ENCODE data around the gene RAD51B.
"Not testable (repeated sequence)": the region's sequence is repeated elsewhere in the genome, so short reads cannot be mapped to it uniquely, and the experiment has no call there.

The RAD51B gene

GRCh38 chr14:68186500-68187276 lies 367.1 kb downstream of the RAD51B start:
- DNase-seq = not testable (repeated sequence)

GRCh38 chr14:68188174-68188573 lies 368.6 kb downstream of the RAD51B start:
- DNase-seq = no peak

GRCh38 chr14:68190032-68190431 lies 370.5 kb downstream of the RAD51B start:
- no peak for DNase-seq

- DNase-seq = no peak
These were observed 372.2 kb downstream of the RAD51B start for GRCh38 chr14:68191567-68192321.

- no peak for DNase-seq
These were observed 373.4 kb downstream of the RAD51B start for GRCh38 chr14:68192935-68193334.

- DNase-seq = no peak
These were observed 374.5 kb downstream of the RAD51B start for GRCh38 chr14:68193970-68194681.

- no peak for DNase-seq
These were observed 375.5 kb downstream of the RAD51B start for GRCh38 chr14:68195126-68195525.

GRCh38 chr14:68198713-68199495 lies 379.3 kb downstream of the RAD51B start:
- no peak for DNase-seq

- no peak for DNase-seq
These were observed 380.1 kb downstream of the RAD51B start for GRCh38 chr14:68199554-68200151.

- no peak for DNase-seq
These were observed 384.3 kb downstream of the RAD51B start for GRCh38 chr14:68203871-68204270.

GRCh38 chr14:68208218-68208617 lies 388.6 kb downstream of the RAD51B start:
- no peak for DNase-seq

- no peak for DNase-seq
These were observed 389.2 kb downstream of the RAD51B start for GRCh38 chr14:68208626-68209317.

- DNase-seq = peak; percentile 6
These were observed 391.2 kb downstream of the RAD51B start for GRCh38 chr14:68210729-68211299.

- no peak for DNase-seq
These were observed 391.8 kb downstream of the RAD51B start for GRCh38 chr14:68211421-68211820.

GRCh38 chr14:68211886-68212285 lies 392.3 kb downstream of the RAD51B start:
- no peak for DNase-seq

- no peak for DNase-seq
These were observed 392.8 kb downstream of the RAD51B start for GRCh38 chr14:68212361-68212760.

- no peak for DNase-seq
These were observed 394.9 kb downstream of the RAD51B start for GRCh38 chr14:68214431-68214830.

- no peak for DNase-seq
These were observed 396.1 kb downstream of the RAD51B start for GRCh38 chr14:68215629-68216028.

GRCh38 chr14:68216079-68216478 lies 396.5 kb downstream of the RAD51B start:
- DNase-seq = no peak

GRCh38 chr14:68216957-68217356 lies 397.4 kb downstream of the RAD51B start:
- no peak for DNase-seq

GRCh38 chr14:68217791-68218340 lies 398.3 kb downstream of the RAD51B start:
- no peak for DNase-seq

Data from activated T-cell treated with anti-CD3 and anti-CD28 coated beads for 4 hours (primary cell).